MCF 10A (cell line): ENCODE measurements around the gene SYT11. TPM values are rescaled to one million over a fixed set of nuclear protein-coding genes. Genes with fewer than 3 reads are reported as not detected.

ENCODE experiments used
- BruUV-seq: library from RNA; stranded (reverse); fragments of 400-500 nt; replicated peaks from 2 replicates; lab custom pipeline; 2021; lab: Mats Ljungman, UMichigan
- CTCF ChIA-PET: fragments of 300-600 bp; sonication (Branson Sonifier 250); formaldehyde crosslinking; extraction: SDS; loops from one replicate; lab custom pipeline; 2021; ENCODE audit warnings: antibody characterized with exemption, inconsistent platforms; lab: Yijun Ruan, JAX
- POLR2A ChIA-PET: fragments of 300-600, 350-650 bp; sonication (Branson Sonifier 250); formaldehyde crosslinking; extraction: SDS; loops from one replicate; lab custom pipeline; 2020; ENCODE audit warnings: antibody characterized with exemption, inconsistent platforms; lab: Yijun Ruan, JAX
- DNase-seq: peaks from one replicate; pipeline ENCODE4 v3.0.0-alpha.2; 2018; ENCODE audit not compliant: unreplicated experiment
- H3K27ac Mint-ChIP-seq: one replicate; pipeline ENCODE4 v1.8.0; 2022; ENCODE audit warnings: mild to moderate bottlenecking, low read depth, mixed read lengths; ENCODE audit not compliant: unreplicated experiment
- H3K27me3 Mint-ChIP-seq: one replicate; pipeline ENCODE4 v1.8.0; 2022; ENCODE audit warnings: mixed read lengths; ENCODE audit not compliant: insufficient read depth, unreplicated experiment
- H3K36me3 Mint-ChIP-seq: one replicate; pipeline ENCODE4 v1.8.0; 2022; ENCODE audit warnings: mild to moderate bottlenecking, moderate library complexity, mixed read lengths; ENCODE audit not compliant: insufficient read depth, unreplicated experiment
- H3K4me1 Mint-ChIP-seq: one replicate; pipeline ENCODE4 v1.8.0; 2022; ENCODE audit warnings: mixed read lengths; ENCODE audit not compliant: insufficient read depth, unreplicated experiment
- H3K4me3 Mint-ChIP-seq: one replicate; pipeline ENCODE4 v1.8.0; 2022; ENCODE audit warnings: mild to moderate bottlenecking, moderate library complexity, mixed read lengths; ENCODE audit not compliant: unreplicated experiment
- H3K9me3 Mint-ChIP-seq: one replicate; pipeline ENCODE4 v1.8.0; 2022; ENCODE audit warnings: mixed read lengths; ENCODE audit not compliant: unreplicated experiment
- intact Hi-C: fragments of 100-400 bp; cut with micrococcal nuclease; formaldehyde crosslinking; loops from 2 replicates; pipeline ENCODE4 v1.14.1; 2022
- total RNA-seq: library from RNA; stranded (reverse); gene quantifications from 2 replicates; pipeline ENCODE4 v1.2.3, GENCODE V29; 2022
- TF ChIP-seq, protein P1 (sequence below): fragments of 200-600 bp; IDR thresholded peaks from one replicate; pipeline ENCODE4 v1.8.0; 2022; ENCODE audit warnings: antibody characterized with exemption, mild to moderate bottlenecking; ENCODE audit not compliant: unreplicated experiment

SYT11 gene
- total RNA-seq, 1 experiment from 2014 or later = 0.14 TPM

DNA sequence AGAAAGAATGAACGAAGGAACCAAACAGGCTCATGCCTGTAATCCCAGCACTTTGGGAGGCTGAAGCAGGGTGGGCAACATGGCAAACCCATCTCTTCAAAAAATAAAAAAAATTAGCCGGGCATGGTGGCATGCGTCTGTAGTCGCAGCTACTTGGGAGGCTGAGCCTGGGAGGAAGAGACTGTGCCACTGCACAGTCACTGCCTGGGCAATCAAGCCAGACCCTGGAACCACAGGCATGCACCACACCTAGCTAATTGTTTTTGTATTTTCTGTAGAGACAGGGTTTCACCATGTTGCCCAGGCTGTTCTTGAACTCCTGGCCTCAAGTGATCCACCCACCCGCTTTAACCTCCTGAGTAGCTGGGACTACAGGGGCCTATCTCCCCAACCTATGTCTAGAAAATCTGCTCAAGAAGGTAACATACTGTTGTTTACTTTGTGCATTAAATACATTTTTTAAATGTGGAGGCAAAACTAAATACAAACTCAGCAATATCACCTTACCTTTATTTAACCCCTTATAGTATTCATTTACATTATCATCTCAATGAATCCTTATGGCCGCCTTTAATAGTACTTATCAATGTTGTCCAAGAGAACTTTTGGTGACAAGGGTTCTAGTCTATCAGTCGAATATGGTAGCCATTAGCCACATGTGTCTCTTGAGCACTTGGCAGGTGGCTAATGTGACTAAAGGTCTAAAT, 72.1 kb downstream of the SYT11 start:
- Mint-ChIP-seq H3K27ac (no peak overlapping the region), H3K27me3 (no peaks in the 10 kb centered on the region), H3K9me3 (no peaks in the 10 kb centered on the region), H3K4me1 (peaks cover 39% of the 10 kb centered on the region), H3K36me3 (no peaks in the 10 kb centered on the region), H3K4me3 (no peak overlapping the region)
- BruUV-seq = no TSS peak
- DNase-seq = peak; percentile 69
- intact Hi-C loops = no loop called here
- POLR2A ChIA-PET = interaction anchor here (0.6 to 6.8 kb wide), 30 partner anchors 9 to 915 kb away, joined by 3 to 294 read pairs (median 6); partner anchors contain the start of genes ARHGEF2, CLK2, GON4L and LAMTOR2
- TF ChIP-seq, protein P1, sequence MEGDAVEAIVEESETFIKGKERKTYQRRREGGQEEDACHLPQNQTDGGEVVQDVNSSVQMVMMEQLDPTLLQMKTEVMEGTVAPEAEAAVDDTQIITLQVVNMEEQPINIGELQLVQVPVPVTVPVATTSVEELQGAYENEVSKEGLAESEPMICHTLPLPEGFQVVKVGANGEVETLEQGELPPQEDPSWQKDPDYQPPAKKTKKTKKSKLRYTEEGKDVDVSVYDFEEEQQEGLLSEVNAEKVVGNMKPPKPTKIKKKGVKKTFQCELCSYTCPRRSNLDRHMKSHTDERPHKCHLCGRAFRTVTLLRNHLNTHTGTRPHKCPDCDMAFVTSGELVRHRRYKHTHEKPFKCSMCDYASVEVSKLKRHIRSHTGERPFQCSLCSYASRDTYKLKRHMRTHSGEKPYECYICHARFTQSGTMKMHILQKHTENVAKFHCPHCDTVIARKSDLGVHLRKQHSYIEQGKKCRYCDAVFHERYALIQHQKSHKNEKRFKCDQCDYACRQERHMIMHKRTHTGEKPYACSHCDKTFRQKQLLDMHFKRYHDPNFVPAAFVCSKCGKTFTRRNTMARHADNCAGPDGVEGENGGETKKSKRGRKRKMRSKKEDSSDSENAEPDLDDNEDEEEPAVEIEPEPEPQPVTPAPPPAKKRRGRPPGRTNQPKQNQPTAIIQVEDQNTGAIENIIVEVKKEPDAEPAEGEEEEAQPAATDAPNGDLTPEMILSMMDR = no peak
- CTCF ChIA-PET = interaction anchor here (0.7 to 4.9 kb wide), 14 partner anchors 7 to 600 kb away, joined by 3 to 55 read pairs (median 4); partner anchors contain the start of genes ARHGEF2 and UBQLN4

DNA sequence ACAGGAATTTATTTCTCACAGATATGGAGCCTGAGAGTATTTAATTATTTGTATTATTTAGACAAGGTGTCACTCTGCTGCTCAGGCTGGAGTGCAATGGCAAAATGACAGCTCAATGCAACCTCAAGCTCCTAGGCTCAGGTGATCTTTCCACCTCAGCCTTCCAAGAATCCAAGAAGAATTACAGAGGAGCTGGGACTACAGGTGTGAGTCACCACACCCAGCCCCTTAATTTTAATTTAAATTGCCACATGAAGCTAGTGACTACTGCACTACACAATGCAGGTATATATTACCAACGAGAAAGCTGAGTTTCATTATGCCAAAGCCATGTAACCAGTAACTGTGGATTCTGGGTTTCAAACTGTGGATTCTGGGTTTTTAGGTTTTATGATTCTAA, 72.7 kb downstream of the SYT11 start:
- peaks cover 39% of the 10 kb centered on the region for H3K4me1 Mint-ChIP-seq
- H3K27ac Mint-ChIP-seq = no peak overlapping the region
- DNase-seq = peak; percentile 83
- H3K9me3 Mint-ChIP-seq = no peaks in the 10 kb centered on the region
- BruUV-seq = no TSS peak
- ChIA-PET POLR2A (interaction anchor here (0.6 to 6.8 kb wide), 23 partner anchors 8 to 659 kb away, joined by 3 to 294 read pairs (median 15); partner anchors contain the start of genes ARHGEF2, CLK2, GON4L and LAMTOR2), CTCF (interaction anchor here (0.6 to 4.9 kb wide), 12 partner anchors 8 to 187 kb away, joined by 3 to 55 read pairs (median 4); partner anchors contain the start of gene ARHGEF2)
- no peak overlapping the region for H3K4me3 Mint-ChIP-seq
- TF ChIP-seq, protein P1 = no peak
- no peaks in the 10 kb centered on the region for H3K27me3 Mint-ChIP-seq
- intact Hi-C loops = no loop called here
- no peaks in the 10 kb centered on the region for H3K36me3 Mint-ChIP-seq

DNA sequence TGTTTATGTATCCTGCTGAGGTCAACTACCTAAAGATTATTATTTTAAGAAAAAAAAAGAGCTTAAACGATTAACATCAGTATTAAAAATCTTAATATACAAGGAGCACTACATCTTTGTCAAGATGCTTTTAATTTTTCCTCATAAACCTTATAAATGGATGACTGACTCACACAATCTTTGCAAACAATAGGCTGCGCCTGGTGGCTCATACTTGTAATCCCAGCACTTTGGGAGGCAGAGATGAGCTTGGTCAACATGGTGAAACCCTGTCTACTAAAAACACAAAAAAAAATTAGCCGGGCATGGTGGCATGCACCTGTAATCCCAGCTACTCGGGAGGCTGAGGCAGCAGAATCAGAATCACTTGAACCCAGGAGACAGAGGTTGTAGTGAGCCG, 73.1 kb downstream of the SYT11 start:
- intact Hi-C loops = no loop called here
- no TSS peak for BruUV-seq
- no peaks in the 10 kb centered on the region for H3K27me3 Mint-ChIP-seq
- peaks cover 39% of the 10 kb centered on the region for H3K4me1 Mint-ChIP-seq
- TF ChIP-seq, protein P1 = no peak
- H3K4me3 Mint-ChIP-seq = no peak overlapping the region
- H3K27ac Mint-ChIP-seq = no peak overlapping the region
- no peaks in the 10 kb centered on the region for H3K9me3 Mint-ChIP-seq
- DNase-seq = peak; percentile 50
- CTCF ChIA-PET = interaction anchor here (0.6 to 4.9 kb wide), 12 partner anchors 9 to 188 kb away, joined by 3 to 55 read pairs (median 4); partner anchors contain the start of gene ARHGEF2
- no peaks in the 10 kb centered on the region for H3K36me3 Mint-ChIP-seq
- POLR2A ChIA-PET = interaction anchor here (0.6 to 6.8 kb wide), 24 partner anchors 8 to 659 kb away, joined by 3 to 294 read pairs (median 15); partner anchors contain the start of genes ARHGEF2, CLK2, GON4L and LAMTOR2

DNA sequence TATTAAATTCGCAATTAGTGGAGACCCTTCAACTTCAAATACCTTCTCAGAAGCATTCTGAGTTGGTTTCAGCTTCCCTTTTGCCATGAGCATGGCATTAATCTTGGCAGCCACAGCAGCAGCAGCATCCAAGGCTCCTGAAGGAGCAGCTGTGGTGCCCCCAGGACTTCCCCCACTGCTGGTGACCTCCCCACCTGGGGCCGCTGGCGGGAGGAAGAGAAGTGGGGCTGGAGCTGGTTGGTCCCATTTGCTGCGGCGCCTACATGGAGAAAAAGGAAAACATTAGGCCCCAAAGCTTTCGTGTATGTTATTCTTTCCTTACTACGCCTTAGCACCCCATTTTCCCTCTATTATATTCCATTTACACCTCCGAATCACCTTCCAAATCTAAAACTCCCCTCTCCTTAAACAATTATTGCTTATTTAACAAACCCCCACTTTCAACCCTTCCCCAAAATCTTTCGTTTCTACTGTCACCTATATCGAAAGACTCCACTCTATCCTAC, 74.3 kb downstream of the SYT11 start:
- Mint-ChIP-seq H3K36me3 (no peaks in the 10 kb centered on the region), H3K4me3 (no peak overlapping the region), H3K4me1 (peaks cover 39% of the 10 kb centered on the region), H3K9me3 (no peaks in the 10 kb centered on the region), H3K27me3 (no peaks in the 10 kb centered on the region), H3K27ac (no peak overlapping the region)
- POLR2A ChIA-PET = interaction anchor here (0.7 to 6.8 kb wide), 33 partner anchors 9 to 963 kb away, joined by 3 to 294 read pairs (median 6); partner anchors contain the start of genes ARHGEF2, GON4L, LAMTOR2 and LMNA
- no TSS peak for BruUV-seq
- TF ChIP-seq, protein P1 = no peak
- intact Hi-C loops = loop anchor here (1.0 kb wide), 1 partner anchor 50 kb away; no protein-coding TSS in a partner anchor
- no peak for DNase-seq
- CTCF ChIA-PET = interaction anchor here (0.6 to 4.9 kb wide), 10 partner anchors 9 to 292 kb away, joined by 3 to 55 read pairs (median 4); partner anchors contain the start of gene ARHGEF2
